ENCODE data around the gene SP7.

DNA sequence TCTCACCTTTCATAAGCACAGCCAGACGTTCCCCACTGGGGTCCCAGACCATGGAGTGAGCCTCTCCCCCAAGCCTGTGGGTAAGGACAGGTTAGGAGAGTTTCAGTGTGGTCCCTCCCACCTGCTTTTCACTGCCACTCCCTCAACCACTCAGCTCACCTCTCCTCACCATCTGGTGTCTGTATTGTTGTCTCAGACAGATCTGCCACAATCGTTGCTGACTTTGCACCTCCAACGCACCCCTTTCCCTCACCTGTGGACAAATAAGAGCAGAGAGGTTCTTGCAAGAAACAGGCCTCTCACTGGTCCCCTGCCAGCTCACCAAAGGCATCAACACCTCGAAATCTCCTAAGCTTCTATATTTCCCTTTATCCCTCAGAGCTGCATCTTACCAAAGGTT is 27.9 kb downstream of the SP7 start:
- TF ChIP-seq POLR2AphosphoS2 (IDR thresholded peaks at IDR 0.05; ENCODE audit: low read depth, low read length) (no peak), PBX3 (IDR thresholded peaks at IDR 0.05; ENCODE audit: insufficient replicate concordance, low read depth, low read length) (no peak), CBFB (IDR thresholded peaks at IDR 0.05; ENCODE audit: low read depth) (no peak), SMC3 (IDR thresholded peaks at IDR 0.05; ENCODE audit: borderline replicate concordance, low read length) (no peak), PAX8 (IDR thresholded peaks at IDR 0.05) (no peak)
- TF ChIP-seq, protein P1, sequence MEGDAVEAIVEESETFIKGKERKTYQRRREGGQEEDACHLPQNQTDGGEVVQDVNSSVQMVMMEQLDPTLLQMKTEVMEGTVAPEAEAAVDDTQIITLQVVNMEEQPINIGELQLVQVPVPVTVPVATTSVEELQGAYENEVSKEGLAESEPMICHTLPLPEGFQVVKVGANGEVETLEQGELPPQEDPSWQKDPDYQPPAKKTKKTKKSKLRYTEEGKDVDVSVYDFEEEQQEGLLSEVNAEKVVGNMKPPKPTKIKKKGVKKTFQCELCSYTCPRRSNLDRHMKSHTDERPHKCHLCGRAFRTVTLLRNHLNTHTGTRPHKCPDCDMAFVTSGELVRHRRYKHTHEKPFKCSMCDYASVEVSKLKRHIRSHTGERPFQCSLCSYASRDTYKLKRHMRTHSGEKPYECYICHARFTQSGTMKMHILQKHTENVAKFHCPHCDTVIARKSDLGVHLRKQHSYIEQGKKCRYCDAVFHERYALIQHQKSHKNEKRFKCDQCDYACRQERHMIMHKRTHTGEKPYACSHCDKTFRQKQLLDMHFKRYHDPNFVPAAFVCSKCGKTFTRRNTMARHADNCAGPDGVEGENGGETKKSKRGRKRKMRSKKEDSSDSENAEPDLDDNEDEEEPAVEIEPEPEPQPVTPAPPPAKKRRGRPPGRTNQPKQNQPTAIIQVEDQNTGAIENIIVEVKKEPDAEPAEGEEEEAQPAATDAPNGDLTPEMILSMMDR (IDR thresholded peaks at IDR 0.05 in 2 of 3, conservative IDR thresholded peaks at IDR 0.05 in 1 of 3; ENCODE audit: control insufficient read depth in 2 of 3, extremely low read depth in 1 of 3, insufficient read depth in 1 of 3, low read depth in 3 of 3, low read length in 3 of 3): no peak
